Stimulated activated CD4-positive, alpha-beta T cell treated with anti-CD3 and anti-CD28 coated beads, TNF-alpha, amount 100 ng/mL, for 4 hours (primary cell): ENCODE results near the gene NEK5.
"Not testable (repeated sequence)": the region's sequence is repeated elsewhere in the genome, so short reads cannot be mapped to it uniquely, and the experiment has no call there.

Source experiments
- DNase-seq, 3 experiments: peaks; one replicate each; pipeline ENCODE4 v3.0.0-alpha.2; 2020; ENCODE audit warnings: low read depth in 3 of 3

The NEK5 gene, protein sequence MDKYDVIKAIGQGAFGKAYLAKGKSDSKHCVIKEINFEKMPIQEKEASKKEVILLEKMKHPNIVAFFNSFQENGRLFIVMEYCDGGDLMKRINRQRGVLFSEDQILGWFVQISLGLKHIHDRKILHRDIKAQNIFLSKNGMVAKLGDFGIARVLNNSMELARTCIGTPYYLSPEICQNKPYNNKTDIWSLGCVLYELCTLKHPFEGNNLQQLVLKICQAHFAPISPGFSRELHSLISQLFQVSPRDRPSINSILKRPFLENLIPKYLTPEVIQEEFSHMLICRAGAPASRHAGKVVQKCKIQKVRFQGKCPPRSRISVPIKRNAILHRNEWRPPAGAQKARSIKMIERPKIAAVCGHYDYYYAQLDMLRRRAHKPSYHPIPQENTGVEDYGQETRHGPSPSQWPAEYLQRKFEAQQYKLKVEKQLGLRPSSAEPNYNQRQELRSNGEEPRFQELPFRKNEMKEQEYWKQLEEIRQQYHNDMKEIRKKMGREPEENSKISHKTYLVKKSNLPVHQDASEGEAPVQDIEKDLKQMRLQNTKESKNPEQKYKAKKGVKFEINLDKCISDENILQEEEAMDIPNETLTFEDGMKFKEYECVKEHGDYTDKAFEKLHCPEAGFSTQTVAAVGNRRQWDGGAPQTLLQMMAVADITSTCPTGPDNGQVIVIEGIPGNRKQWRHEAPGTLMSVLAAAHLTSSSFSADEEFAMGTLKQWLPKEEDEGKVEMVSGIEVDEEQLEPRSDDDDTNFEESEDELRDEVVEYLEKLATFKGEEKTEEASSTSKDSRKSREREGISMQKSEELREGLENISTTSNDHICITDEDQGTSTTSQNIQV

GRCh38 chr13:52128714-52129700 is at the start of gene NEK5:
TSS of gene NEK5 (minus strand) at chr13:52129073. CDS start at chr13:52127482, 1,591 bp downstream.
- peak in 2 of 3 experiments; percentile 5 to 31 for DNase-seq

DNA sequence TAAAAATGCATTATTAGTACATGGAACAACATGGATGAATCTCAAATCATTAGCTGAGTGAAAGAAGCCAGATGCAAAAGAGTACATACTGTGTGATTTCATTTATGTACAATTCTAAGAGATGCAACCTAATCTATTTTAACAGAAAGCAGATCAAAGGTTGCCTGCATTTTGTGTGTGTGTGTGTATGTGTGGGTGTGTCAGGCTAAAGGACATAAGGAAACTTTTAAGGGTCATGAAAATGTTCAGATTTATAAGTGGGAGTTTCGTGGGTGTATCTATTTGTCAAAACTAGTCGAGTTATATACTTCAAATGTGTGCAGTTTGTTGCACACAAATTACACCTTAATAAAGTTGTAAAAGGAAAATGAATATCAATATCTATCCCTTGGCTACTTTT is 48.4 kb upstream of the NEK5 start:
- DNase-seq = no peak

DNA sequence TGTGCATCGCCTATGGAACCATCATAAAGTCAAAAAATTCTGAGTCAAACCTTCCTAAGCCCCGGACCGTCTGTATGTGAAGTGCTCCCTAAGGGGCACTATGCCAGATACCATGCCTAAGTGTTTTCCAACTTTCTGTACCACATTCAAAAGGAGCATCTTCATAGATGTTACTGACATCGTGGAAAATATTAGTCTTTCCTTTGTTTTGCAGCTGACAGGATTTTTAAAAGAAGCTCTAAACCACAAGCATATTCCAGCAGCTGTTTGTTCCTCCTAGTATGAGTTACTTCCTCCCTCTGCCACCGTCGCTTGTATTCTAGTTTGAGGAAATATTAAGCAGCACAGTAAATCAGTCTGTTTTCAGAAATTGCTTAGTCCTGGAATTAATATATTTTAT is 45.1 kb upstream of the NEK5 start:
- DNase-seq = not testable (repeated sequence)

DNA sequence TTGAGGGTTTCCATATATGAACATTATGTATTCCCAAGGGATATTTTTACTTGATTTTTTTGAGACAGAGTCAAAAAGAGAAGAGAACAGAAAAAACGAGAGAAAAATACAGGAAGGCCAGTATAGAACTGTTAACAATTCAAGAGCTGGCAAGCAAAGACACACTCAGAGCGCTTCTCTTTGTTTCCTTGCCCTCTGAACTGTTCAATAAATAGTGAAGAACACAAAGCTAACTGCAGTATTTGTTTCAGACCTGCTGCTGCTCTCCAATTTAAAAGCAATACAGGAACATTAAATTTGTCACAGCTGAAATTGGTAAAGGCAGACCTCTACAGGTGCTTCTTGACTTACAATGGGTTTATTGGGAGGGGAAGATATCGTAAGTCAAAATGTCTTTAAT is 44.5 kb upstream of the NEK5 start:
- no peak for DNase-seq

GRCh38 chr13:52171686-52172085 is 42.8 kb upstream of the NEK5 start:
- DNase-seq = not testable (repeated sequence)

DNA sequence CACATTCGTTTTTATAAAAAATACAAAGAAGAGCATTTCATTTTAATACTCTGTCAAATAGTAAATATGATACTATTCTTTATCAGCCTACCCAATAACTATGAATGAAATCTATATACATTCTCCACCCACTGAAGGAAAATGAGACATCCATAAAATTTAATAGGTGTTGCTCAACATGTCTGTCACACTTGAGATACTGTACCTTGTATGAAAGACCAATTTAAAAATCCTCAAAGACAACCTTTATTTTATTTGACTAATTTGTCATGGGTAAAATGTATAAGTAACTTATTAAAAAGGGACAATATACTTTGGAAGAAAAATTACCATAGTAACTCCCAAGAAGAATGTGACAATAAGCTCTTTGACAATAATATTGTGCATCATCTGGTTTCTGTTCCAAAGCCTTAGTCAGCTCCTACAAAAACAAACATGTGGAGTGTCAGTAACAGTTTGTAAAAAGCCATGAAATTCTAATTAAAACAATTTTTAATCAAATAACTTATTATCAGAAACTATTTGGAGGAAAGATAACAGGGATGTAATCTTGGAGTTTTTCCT is 42.0 kb upstream of the NEK5 start:
- DNase-seq = not testable (repeated sequence)

DNA sequence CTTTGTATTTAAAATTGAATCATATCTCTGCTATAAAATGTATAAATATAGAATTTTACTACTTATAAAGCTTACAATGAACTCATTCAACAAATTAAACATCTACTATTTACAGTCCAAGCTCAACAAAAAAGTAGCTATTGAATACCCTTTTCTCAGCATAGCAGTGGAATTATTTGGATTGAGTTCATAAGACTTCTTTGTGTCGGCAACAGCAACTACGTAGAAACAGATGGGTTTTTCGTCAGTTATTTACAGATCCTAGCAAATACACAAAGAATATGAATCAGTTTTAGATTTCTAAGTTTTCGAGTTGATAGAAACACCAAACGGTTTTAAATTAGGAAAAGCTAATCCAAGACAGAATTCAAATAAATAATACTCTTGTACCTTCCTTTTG is 41.0 kb upstream of the NEK5 start:
- no peak for DNase-seq

- DNase-seq = no peak
Observed at GRCh38 chr13:52165411-52165810, 36.5 kb upstream of the NEK5 start.

- DNase-seq = no peak
Observed at GRCh38 chr13:52164989-52165388, 36.1 kb upstream of the NEK5 start.

DNA sequence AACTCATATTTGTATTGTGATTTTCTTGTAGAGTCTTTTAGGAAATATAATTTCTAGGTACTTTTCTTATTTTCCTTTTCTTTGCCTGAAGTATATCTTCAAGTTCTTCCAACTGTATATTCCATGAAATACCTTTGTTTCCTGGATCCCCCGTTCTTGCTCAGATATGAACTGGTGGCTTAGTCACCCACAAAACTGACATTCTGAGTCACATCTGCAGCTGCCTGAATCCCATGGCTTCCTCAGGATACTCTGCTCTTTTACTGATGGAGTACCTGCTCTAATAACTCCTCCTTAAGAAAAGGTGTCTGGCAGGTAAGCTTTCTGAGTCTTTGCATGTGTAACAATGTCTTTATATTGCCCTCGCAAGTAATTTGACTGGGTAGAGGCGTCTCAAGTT is 35.0 kb upstream of the NEK5 start:
- DNase-seq = not testable (repeated sequence)

DNA sequence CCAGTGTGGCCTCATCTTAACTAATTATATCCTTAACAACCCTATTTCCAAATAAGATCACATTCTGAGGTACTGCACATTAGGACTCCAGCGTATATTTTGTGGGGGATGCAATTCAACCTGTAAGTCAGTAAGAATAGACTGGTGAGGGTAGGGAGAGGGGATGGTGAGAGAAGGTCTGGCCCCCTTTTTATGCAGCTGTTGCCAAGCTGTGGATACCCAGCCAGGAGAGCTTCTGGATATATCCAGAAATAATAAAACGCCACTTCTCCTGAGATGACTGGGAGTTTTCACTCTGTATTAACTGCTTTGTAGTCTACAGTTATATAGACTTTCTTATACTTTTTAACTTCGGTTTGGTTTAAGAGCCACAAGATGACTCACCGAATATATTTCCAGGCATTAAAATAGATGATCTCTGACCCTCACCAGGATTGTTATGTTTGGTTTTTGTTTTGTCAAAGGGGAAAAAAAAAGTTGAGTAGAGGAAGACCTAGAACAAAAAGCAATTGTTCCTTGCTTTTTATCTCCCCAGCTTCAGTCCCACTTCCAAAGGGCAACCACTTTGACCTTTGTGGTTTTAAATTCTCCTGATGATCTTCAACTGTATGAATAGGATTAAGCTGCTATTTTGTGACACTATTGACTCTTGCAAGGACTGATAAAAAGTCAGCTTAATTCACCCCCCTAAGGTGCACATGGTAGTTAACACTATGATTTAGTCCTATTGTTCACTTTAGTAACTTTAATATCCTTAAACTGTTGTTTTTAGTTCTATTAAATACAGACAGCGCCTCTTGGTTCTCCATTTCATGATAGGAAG is 33.6 kb upstream of the NEK5 start:
- DNase-seq = no peak

- DNase-seq = no peak
Observed at GRCh38 chr13:52161181-52161646, 32.3 kb upstream of the NEK5 start.

DNA sequence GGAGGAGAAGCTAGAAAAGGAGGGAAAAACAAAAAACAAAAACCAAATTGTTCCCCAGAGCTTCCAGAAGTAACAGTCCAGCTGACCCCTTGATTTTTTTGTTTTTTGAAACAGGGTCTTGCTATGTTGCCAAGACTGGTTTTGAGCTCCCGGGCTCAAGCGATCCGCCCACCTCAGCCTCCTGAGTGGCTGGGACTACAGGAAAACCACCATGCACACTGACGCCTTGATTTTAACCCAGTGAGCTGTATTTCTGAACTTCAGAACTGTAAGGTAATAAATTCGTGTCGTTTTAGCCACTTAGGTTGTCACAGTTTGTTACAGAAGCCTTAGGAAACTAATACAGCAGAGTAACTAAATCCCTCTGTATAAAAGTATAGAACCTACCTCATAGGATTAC is 31.6 kb upstream of the NEK5 start:
- DNase-seq = no peak

DNA sequence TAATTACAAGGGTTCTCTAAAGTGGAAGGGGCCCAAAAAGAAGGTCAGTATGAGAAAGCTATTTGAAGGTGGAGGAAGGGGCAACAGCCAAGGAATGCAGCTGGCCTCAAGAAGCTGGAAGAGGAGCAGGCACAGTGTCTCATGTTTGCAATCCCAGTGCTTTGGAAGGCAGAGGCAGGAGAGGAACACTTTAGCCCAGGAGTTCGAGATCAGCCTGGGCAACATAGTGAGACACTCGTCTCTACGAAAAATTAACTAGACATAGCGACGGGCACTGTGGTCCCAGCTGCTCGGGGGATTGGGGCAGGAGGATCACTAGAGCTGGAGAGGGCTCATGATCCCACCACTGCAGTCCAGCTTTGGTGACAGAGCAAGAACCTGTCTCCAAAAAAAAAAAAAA is 31.2 kb upstream of the NEK5 start:
- DNase-seq = no peak

DNA sequence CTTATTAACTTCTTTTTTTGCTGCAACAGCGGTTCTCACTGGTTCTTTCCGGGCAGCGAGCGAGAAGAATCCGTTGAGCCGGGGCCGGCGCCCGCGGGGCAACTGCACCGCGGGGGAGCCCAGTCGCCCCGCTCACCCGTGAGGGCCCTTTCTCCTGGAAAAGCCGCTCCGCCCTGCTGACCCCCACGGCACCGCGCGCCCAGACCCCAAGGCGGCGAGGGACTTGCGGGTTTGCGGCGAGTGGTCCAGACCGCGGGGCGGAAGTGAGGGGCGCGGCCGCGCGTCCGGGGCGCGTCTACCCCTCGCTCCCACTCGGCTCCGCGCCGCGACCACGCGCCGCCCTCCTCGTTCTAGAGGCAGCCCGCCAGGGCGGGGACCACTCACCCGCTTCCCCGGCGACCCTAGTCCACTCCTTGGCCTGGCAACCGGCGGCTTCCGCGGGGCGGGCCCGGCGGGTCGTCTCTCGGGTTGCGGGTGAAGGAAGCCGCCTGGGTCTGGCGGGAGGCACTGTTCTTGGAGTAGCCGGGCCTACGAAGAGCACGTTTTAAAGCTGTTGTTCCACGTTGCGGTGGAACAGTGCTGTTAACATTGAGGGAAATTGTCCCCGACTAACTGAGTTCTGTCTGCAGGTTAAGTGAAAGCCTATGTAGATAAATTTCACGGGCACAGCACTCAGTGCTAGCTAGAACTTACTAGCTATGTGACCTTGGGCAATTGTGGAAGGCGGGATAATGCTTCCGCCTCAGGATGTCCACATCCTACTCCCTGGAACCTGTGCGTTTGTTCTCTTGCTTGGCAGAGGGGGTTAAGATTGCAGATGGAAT is 30.5 kb upstream of the NEK5 start, which contains the start of gene NEK3:
Gene NEK3, minus strand, starts transcription at position 439 of the 824 bp plus-strand sequence. CDS start 3,406 bp downstream, outside the sequence.
- DNase-seq = peak; percentile 21 to 42 (median 25)

DNA sequence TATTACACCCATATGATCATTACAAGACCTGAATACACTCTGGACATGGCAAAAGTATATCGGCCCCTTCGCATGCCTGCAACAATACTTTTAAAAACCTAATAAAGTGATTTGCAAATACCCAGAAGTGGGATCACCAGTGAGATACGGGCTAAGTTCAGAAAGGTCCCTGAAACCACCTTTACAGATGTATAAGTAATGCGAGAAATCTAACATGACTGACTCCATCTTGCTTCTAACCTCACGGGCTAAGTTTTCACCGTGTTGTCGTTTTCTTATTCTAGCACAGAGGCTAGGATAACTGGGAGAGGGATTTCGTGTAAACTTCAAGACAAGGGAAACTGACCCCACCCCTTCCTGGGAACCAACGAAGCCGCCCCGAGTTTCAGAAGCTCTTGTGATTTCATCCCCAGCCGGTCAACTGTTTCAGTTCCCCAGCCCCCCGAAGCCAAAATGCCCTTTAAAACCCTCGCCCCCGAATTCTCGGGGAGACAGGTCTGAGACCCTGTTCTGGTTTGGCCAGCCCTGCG is 29.8 kb upstream of the NEK5 start:
- no peak for DNase-seq

DNA sequence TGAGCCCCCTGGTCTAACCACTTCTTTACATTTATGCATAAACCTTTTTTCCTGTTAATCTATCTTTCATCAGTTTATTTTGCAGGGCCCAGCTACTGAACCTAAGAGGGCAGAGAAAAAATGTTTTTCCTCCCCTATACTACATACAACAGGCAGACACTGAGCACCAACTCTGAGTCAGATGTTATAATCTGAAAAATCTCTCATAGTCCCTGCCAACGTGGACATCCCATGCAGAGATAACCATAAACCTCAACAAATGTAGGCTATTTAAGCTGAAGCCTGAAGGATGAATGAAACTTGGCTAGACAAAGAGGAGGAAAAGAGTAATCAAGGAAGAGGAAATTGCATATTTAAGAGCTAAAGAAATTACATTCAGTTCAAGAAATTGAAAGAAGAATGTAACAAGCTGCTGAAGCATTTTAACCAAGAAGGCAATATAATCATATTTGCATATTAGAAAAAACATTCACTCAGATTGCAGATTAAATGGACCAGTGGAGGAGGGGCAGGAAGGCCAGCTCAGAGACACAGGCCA is 27.9 kb upstream of the NEK5 start:
- DNase-seq = no peak

DNA sequence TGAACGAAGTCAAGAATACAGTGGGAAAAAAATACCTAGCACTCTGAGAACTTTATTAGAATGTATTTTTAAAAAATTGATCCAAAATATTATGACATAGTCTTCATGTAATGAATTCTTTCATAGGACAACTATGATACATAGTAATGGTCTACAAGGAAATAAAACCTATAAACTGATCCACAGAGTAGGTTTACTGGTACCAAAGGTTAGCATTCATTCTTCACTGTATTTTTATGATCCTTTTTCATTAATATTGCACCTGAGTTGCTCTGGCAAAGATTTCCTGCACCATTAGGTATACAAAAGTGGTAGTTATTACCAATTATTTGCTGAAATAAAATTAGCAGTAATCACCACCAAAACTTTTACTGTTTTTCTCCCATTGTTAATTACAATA is 26.3 kb upstream of the NEK5 start:
- DNase-seq = no peak

- no peak for DNase-seq
Observed at GRCh38 chr13:52147225-52147624, 18.4 kb upstream of the NEK5 start.
